Measurements from ENCODE around the gene ARHGEF38. TPM values are rescaled to one million over a fixed set of nuclear protein-coding genes. Genes with fewer than 3 reads are reported as not detected.

Gene ARHGEF38
- total RNA-seq, 2 experiments from 2014 or later, result not detected

DNA sequence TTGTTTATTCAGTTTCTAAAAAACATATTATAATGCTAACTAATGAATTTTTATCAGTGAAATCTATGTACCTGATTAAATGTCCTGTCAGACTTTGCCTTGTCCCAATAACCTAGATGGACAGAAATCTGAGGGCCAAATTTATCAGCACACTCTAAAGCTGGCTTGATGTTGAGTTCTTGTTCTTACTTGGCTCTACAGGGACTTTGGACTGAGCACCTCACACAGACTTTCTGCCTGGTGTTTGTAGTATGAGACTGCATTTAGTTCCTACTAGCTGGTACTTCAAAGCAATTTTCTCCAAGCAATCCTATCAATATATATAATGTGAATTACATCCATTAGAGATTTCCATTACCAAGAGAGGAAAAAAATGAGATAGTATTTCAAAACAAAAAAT is 118.3 kb downstream of the ARHGEF38 start:
- DNase-seq (no peak), ATAC-seq (no peak)
- Mint-ChIP-seq H3K9me3 (no peaks in the 10 kb centered on the region), H3K36me3 (ENCODE audit: low read depth) (no peaks in the 10 kb centered on the region), H3K27me3 (peaks cover 19% of the 10 kb centered on the region), H3K4me1 (ENCODE audit: low read depth) (no peaks in the 10 kb centered on the region), H3K4me3 (no peak overlapping the region), H3K27ac (no peak overlapping the region)
- POLR2A ChIA-PET, result no interaction called here
- intact Hi-C loops (cut with micrococcal nuclease), result no loop called here
- CTCF ChIA-PET, result no interaction called here
- TF ChIP-seq, protein P1, sequence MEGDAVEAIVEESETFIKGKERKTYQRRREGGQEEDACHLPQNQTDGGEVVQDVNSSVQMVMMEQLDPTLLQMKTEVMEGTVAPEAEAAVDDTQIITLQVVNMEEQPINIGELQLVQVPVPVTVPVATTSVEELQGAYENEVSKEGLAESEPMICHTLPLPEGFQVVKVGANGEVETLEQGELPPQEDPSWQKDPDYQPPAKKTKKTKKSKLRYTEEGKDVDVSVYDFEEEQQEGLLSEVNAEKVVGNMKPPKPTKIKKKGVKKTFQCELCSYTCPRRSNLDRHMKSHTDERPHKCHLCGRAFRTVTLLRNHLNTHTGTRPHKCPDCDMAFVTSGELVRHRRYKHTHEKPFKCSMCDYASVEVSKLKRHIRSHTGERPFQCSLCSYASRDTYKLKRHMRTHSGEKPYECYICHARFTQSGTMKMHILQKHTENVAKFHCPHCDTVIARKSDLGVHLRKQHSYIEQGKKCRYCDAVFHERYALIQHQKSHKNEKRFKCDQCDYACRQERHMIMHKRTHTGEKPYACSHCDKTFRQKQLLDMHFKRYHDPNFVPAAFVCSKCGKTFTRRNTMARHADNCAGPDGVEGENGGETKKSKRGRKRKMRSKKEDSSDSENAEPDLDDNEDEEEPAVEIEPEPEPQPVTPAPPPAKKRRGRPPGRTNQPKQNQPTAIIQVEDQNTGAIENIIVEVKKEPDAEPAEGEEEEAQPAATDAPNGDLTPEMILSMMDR (IDR thresholded peaks at IDR 0.05), result no peak

DNA sequence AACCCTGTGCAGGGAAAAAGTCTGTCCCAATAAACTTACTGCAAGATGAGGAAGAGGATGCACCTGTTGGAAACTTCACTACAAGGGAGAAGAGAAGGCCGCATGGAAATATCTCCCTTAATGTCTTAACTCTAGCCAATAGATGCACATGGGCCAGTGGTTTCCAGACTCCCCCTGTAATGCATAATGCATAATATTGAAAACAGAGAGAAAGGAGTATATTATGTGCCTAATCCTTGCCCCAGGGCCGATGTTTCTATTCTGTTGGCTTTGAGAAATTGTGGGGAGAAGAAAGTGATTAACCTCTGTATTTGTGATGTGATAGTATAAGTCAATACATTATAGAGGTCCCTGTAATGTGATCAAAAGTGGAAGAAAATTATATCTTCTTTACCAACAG is 118.9 kb downstream of the ARHGEF38 start:
- no peak overlapping the region for H3K27ac Mint-ChIP-seq
- intact Hi-C loops (cut with micrococcal nuclease), result no loop called here
- ATAC-seq (no peak), DNase-seq (no peak)
- no peaks in the 10 kb centered on the region for H3K9me3 Mint-ChIP-seq
- H3K4me1 Mint-ChIP-seq (ENCODE audit: low read depth), result no peaks in the 10 kb centered on the region
- ChIA-PET POLR2A (no interaction called here), CTCF (no interaction called here)
- H3K27me3 Mint-ChIP-seq, result peaks cover 19% of the 10 kb centered on the region
- H3K36me3 Mint-ChIP-seq (ENCODE audit: low read depth), result no peaks in the 10 kb centered on the region
- TF ChIP-seq, protein P1 (IDR thresholded peaks at IDR 0.05), result no peak
- H3K4me3 Mint-ChIP-seq, result no peak overlapping the region

DNA sequence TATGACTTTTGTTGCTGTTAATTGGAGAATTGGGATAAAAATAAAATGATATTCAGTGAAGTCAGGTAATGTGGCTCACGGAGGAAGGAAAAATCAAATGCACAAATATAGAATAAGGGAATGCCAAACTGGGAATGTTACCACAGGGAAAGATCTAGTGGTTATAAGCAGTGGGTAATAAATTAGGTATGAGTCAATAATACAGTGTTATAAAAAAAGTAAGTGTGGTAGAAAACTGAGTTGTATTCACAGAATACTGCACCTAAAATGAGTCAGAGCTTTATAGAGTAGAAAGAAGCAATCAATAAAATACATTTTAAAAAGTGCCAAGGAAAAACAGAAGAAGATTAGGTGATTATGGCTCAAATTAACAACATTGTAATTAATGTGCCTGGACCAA is 121.6 kb downstream of the ARHGEF38 start:
- ATAC-seq (no peak), DNase-seq (no peak)
- H3K27ac Mint-ChIP-seq, result no peak overlapping the region
- no peaks in the 10 kb centered on the region for H3K9me3 Mint-ChIP-seq
- POLR2A ChIA-PET, result no interaction called here
- H3K27me3 Mint-ChIP-seq, result peaks cover 12% of the 10 kb centered on the region
- intact Hi-C loops (cut with micrococcal nuclease), result no loop called here
- no peak overlapping the region for H3K4me3 Mint-ChIP-seq
- no peaks in the 10 kb centered on the region for H3K4me1 Mint-ChIP-seq (ENCODE audit: low read depth)
- TF ChIP-seq, protein P1 (IDR thresholded peaks at IDR 0.05), result no peak
- CTCF ChIA-PET, result no interaction called here
- H3K36me3 Mint-ChIP-seq (ENCODE audit: low read depth), result no peaks in the 10 kb centered on the region

GRCh38 chr4:105677709-105678108 is 125.3 kb downstream of the ARHGEF38 start:
- Mint-ChIP-seq H3K36me3 (ENCODE audit: low read depth) (peaks cover 5% of the 10 kb centered on the region), H3K4me1 (ENCODE audit: low read depth) (no peaks in the 10 kb centered on the region), H3K27me3 (peaks cover 6% of the 10 kb centered on the region), H3K4me3 (no peak overlapping the region), H3K9me3 (no peaks in the 10 kb centered on the region), H3K27ac (no peak overlapping the region)
- POLR2A ChIA-PET, result interaction anchor here (1.1 kb wide), 1 partner anchor 31 kb away, joined by 3 read pairs; the partner anchor contains the start of genes GSTCD and INTS12
- DNase-seq (no peak), ATAC-seq (no peak)
- TF ChIP-seq, protein P1 (IDR thresholded peaks at IDR 0.05), result no peak
- CTCF ChIA-PET, result interaction anchor here (0.6 kb wide), 1 partner anchor 84 kb away, joined by 3 read pairs; no protein-coding TSS in a partner anchor
- intact Hi-C loops (cut with micrococcal nuclease), result no loop called here

DNA sequence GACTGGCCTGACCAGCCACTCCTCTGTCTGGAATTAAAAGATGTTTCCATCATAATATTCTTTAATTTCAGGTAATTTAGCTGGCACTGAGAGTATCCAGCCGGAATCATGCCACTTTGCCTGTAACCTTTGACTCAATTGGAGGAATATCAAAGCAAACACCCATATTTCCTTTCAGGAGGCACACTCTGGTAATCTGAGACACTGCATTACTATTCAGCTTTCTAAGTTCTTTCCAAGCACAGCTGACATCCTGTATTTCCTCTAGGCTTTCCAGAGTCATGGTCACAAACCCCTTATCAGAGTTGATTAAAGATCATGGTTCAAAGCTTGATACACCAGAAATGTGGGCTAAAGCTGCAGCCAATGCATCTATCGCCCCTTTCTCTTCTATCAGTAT is 126.8 kb downstream of the ARHGEF38 start:
- H3K4me1 Mint-ChIP-seq (ENCODE audit: low read depth), result no peaks in the 10 kb centered on the region
- DNase-seq (no peak), ATAC-seq (no peak)
- TF ChIP-seq, protein P1 (IDR thresholded peaks at IDR 0.05), result no peak
- no peaks in the 10 kb centered on the region for H3K9me3 Mint-ChIP-seq
- H3K36me3 Mint-ChIP-seq (ENCODE audit: low read depth), result peaks cover 9% of the 10 kb centered on the region
- ChIA-PET POLR2A (no interaction called here), CTCF (no interaction called here)
- intact Hi-C loops (cut with micrococcal nuclease), result no loop called here
- H3K27me3 Mint-ChIP-seq, result no peaks in the 10 kb centered on the region
- H3K4me3 Mint-ChIP-seq, result no peak overlapping the region
- no peak overlapping the region for H3K27ac Mint-ChIP-seq

All from activated CD8-positive, alpha-beta T cell treated with anti-CD3 and anti-CD28 coated beads for 36 hours (primary cell).